HEK293T (cell line): ENCODE results near the gene ATP2B2.

Experiments
- CTCF ChIA-PET: fragments of 350-600 bp; formaldehyde crosslinking; extraction: SDS; loops from one replicate; lab custom pipeline; 2021; ENCODE audit warnings: antibody characterized with exemption, inconsistent platforms; lab: Yijun Ruan, JAX
- POLR2A ChIA-PET: fragments of 350-600 bp; formaldehyde crosslinking; extraction: SDS; loops from one replicate; lab custom pipeline; 2020; ENCODE audit warnings: antibody characterized with exemption, inconsistent platforms; lab: Yijun Ruan, JAX
- DNase-seq: peaks from one replicate; pipeline ENCODE4 v3.0.0; 2012; ENCODE audit warnings: mixed read lengths; ENCODE audit errors: extremely low spot score
- ARNT ChIP-seq: fragments of 450-650 bp; IDR thresholded peaks from 2 replicates; pipeline ENCODE4 v1.6.1; 2017; ENCODE audit warnings: mild to moderate bottlenecking
- BHLHE40 ChIP-seq: fragments of 450-650 bp; IDR thresholded peaks from 2 replicates; pipeline ENCODE4 v1.6.1; 2016; ENCODE audit warnings: mild to moderate bottlenecking, moderate library complexity, borderline replicate concordance
- CTBP1 ChIP-seq: fragments of 450-650 bp; IDR thresholded peaks from 2 replicates; pipeline ENCODE4 v1.6.1; 2016; ENCODE audit warnings: borderline replicate concordance
- ELF4 ChIP-seq: fragments of 450-650 bp; IDR thresholded peaks from 2 replicates; pipeline ENCODE4 v1.6.1; 2017; ENCODE audit warnings: antibody characterized with exemption
- FOXA1 ChIP-seq: fragments of 450-650 bp; IDR thresholded peaks from 2 replicates; pipeline ENCODE4 v1.6.1; 2016; ENCODE audit warnings: mild to moderate bottlenecking
- FOXK2 ChIP-seq: fragments of 450-650 bp; IDR thresholded peaks from 2 replicates; pipeline ENCODE4 v1.6.1; 2016; ENCODE audit warnings: mild to moderate bottlenecking
- FOXM1 ChIP-seq: fragments of 450-650 bp; IDR thresholded peaks from 2 replicates; pipeline ENCODE4 v1.6.1; 2017; ENCODE audit warnings: mild to moderate bottlenecking, borderline replicate concordance
- HDGF ChIP-seq: fragments of 450-650 bp; IDR thresholded peaks from 2 replicates; pipeline ENCODE4 v1.6.1; 2017; ENCODE audit warnings: antibody characterized with exemption, borderline replicate concordance
- L3MBTL2 ChIP-seq: fragments of 450-650 bp; conservative IDR thresholded peaks from 2 replicates; pipeline ENCODE4 v1.6.1; 2016; ENCODE audit warnings: mild to moderate bottlenecking
- LEF1 ChIP-seq: fragments of 450-650 bp; IDR thresholded peaks from 2 replicates; pipeline ENCODE4 v1.6.1; 2017; ENCODE audit warnings: mild to moderate bottlenecking, borderline replicate concordance
- NFRKB ChIP-seq: fragments of 450-650 bp; IDR thresholded peaks from 2 replicates; pipeline ENCODE4 v1.6.1; 2016; ENCODE audit warnings: mild to moderate bottlenecking, moderate library complexity
- SP1 ChIP-seq: fragments of 450-650 bp; IDR thresholded peaks from 2 replicates; pipeline ENCODE4 v1.6.1; 2017
- SUZ12 ChIP-seq: fragments of 450-650 bp; IDR thresholded peaks from 2 replicates; pipeline ENCODE4 v1.6.1; 2016; ENCODE audit warnings: mild to moderate bottlenecking
- TARDBP ChIP-seq: fragments of 450-650 bp; IDR thresholded peaks from 2 replicates; pipeline ENCODE4 v1.6.1; 2016
- ZNF384 ChIP-seq: fragments of 450-650 bp; IDR thresholded peaks from 2 replicates; pipeline ENCODE4 v1.6.1; 2016
- TF ChIP-seq, protein P1 (sequence below): fragments of 450-650 bp; IDR thresholded peaks from 2 replicates; pipeline ENCODE4 v1.6.1; 2016

The ATP2B2 gene

GRCh38 chr3:10516544-10517452 lies 11.4 kb upstream of the ATP2B2 start:
- ChIA-PET POLR2A (no interaction called here), CTCF (interaction anchor here (0.7 kb wide), 1 partner anchor 242 kb away, joined by 3 read pairs; no protein-coding TSS in a partner anchor)

DNA sequence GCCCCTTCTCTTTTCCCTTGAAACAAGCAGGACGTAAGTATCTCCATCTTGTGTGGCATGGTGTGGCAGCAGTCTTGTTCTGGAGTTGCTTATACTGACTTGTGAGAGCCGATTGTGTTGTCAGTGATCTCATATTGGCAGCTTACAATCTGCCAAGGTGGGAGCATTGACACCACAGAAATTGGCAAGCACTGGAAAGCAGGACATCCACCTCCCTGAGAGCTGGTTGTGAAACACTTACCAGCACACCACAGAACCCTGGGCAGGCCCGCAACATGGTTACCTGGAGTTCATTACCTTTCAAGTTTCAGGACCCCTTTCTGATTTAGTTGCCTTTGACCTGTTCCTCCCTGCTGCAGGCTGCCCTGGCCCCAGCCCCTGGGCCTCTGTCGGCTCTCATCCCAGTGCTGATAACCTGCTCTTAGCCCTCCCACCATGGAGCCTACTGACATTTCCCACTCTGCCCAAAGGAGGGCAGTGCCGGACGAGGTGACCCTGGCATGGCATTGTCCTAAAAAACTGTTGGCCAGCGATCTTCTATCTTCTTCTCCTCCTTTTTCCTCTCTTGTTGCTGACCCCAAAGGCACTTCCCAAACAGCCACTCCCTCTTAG lies 10.6 kb upstream of the ATP2B2 start:
- ChIA-PET POLR2A (no interaction called here), CTCF (no interaction called here)
- DNase-seq: no peak
- TF ChIP-seq ELF4: no peak
- TF ChIP-seq SUZ12: no peak
- TF ChIP-seq BHLHE40: no peak
- TF ChIP-seq ZNF384: no peak
- no peak for TF ChIP-seq CTBP1
- no peak for TF ChIP-seq FOXM1
- no peak for TF ChIP-seq ARNT
- no peak for TF ChIP-seq L3MBTL2
- no peak for TF ChIP-seq FOXA1
- TF ChIP-seq TARDBP: no peak
- TF ChIP-seq LEF1: no peak
- no peak for TF ChIP-seq FOXK2
- no peak for TF ChIP-seq SP1
- TF ChIP-seq NFRKB: no peak
- TF ChIP-seq, protein P1, sequence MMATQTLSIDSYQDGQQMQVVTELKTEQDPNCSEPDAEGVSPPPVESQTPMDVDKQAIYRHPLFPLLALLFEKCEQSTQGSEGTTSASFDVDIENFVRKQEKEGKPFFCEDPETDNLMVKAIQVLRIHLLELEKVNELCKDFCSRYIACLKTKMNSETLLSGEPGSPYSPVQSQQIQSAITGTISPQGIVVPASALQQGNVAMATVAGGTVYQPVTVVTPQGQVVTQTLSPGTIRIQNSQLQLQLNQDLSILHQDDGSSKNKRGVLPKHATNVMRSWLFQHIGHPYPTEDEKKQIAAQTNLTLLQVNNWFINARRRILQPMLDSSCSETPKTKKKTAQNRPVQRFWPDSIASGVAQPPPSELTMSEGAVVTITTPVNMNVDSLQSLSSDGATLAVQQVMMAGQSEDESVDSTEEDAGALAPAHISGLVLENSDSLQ: no peak
- no peak for TF ChIP-seq HDGF

More at GRCh38 chr3:10516544-10517452, 11.4 kb upstream of the ATP2B2 start:
- TF ChIP-seq TARDBP: no peak
- DNase-seq: no peak

DNA sequence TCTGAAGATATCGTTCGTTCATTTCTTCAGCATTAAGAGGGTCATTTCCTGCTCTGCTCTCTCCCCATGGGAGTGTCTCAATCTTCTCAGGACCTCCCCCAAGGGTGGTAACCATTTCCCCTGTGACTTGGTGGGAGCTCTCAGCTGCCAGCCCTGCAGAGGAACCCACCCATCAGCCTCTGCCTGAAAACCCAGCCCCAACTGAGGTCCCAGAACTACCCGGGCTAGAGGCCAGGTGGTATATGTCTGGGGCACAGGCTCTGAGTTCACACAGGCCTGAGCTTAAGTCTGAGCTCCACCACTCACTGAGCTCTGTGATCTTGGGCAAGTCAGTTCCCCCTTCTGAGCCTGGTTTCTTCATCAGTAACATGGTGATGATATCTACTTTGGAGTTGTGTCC lies 10.0 kb upstream of the ATP2B2 start:
- no peak for DNase-seq
- TF ChIP-seq FOXK2: no peak
- ChIA-PET CTCF (no interaction called here), POLR2A (no interaction called here)

DNA sequence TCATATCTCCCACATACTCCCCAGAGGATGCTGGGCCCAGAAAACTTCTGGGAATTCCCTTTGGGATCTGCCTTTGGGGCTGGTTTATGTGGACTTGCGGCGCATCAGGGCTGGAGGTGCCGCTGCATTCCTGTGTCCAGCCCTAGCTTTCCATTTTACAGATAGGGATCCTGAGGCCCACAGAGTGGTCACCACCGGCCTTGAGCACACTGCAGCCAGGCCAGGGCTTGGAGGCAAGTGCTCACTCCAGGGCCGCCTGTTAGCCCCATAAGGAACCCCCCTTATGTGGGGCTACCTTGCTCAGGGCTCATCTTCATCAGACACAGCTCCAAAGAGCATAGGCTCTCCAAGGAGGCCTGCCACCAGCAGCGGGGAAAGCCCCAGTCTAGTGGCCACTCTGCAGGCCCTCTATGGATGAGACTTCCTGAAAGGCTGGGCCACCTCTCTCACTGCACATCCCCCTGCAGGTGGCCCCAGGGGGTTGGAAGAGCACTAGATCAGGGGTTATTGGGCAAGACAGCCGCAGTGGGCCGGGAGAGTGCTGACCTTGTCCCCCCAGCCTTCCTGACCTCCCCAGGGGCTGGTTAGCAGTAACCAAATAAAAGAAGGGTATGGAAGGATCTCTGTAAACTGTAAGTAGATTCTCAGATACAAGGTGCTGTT lies 9.2 kb upstream of the ATP2B2 start:
- ChIA-PET CTCF (no interaction called here), POLR2A (no interaction called here)
- DNase-seq: no peak
- TF ChIP-seq ELF4 (no peak), NFRKB (no peak), TARDBP (no peak), L3MBTL2 (no peak), LEF1 (no peak), CTBP1 (no peak), BHLHE40 (no peak), ARNT (no peak), FOXM1 (no peak), SUZ12 (no peak), ZNF384 (no peak), SP1 (no peak), FOXA1 (no peak), HDGF (no peak), FOXK2 (no peak)
- TF ChIP-seq, protein P1: no peak

DNA sequence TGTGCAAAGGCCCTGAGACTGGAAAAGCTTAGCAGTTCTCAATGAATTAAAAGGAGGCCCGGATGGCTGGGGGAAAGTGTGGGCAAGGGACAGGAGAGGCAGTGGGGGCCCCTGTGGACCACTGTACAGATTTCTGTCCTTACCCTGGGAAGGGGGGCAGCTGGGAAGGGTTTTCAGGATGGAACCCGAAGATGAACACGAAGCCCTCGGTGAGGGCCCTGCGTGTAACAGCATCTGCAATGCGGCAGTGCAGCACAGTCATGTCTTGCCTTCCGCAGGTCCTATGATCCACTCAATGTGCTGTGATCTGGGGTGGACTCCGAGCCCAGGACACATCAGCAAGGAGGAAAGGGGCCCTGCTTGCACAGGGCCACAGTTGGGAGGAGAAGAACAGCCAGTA lies 7.9 kb upstream of the ATP2B2 start:
- POLR2A ChIA-PET: no interaction called here
- no peak for DNase-seq
- CTCF ChIA-PET: no interaction called here
- TF ChIP-seq HDGF (no peak), CTBP1 (no peak), LEF1 (no peak), TARDBP (no peak), ARNT (no peak), BHLHE40 (no peak), SUZ12 (no peak), FOXM1 (no peak), NFRKB (no peak), SP1 (no peak), ZNF384 (no peak), FOXA1 (no peak), L3MBTL2 (no peak)
- TF ChIP-seq, protein P1: no peak

DNA sequence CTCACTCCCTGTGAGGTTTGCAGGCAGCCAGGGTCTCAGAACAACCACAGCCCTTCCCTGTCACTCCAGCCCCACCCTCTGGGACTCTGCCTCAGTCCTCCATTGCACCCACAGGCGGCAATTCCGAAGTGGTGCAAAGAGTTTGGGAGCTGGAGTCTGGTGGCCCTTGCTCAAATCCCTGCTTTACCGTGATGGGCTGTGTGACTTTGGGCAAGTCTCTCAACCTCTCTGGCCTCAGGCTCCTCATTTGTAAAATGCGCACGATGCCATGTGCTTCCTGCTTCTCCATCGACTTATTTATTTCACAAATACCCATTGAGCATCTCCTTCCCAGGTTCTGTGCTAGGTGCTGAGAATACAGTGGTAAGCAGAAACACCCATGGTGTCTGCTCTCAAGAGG lies 7.3 kb upstream of the ATP2B2 start:
- DNase-seq: no peak
- ChIA-PET POLR2A (no interaction called here), CTCF (interaction anchor here (0.6 kb wide), 1 partner anchor 41 kb away, joined by 4 read pairs; no protein-coding TSS in a partner anchor)
- no peak for TF ChIP-seq HDGF
- no peak for TF ChIP-seq FOXM1
- no peak for TF ChIP-seq L3MBTL2
- TF ChIP-seq CTBP1: no peak
- TF ChIP-seq ZNF384: no peak
- no peak for TF ChIP-seq NFRKB
- TF ChIP-seq ARNT: no peak
- no peak for TF ChIP-seq BHLHE40
